ENCODE data around the gene ADAM22. TPM values are rescaled to one million over a fixed set of nuclear protein-coding genes. Genes with fewer than 3 reads are reported as not detected.

The ADAM22 gene
- total RNA-seq, 1 experiment from 2014 or later, result 14.0 TPM

GRCh38 chr7:87959336-87959735, 25.3 kb downstream of the ADAM22 start:
- Histone ChIP-seq H3K4me2 (no peak overlapping the region), H3K4me3 (no peak overlapping the region), H3K27ac (no peak overlapping the region), H3K79me2 (ENCODE audit: low read depth) (no peaks in the 10 kb centered on the region), H3K9me3 (ENCODE audit: insufficient read depth, low read depth) (no peaks in the 10 kb centered on the region), H3K4me1 (replicated peaks; ENCODE audit: insufficient read depth) (no peaks in the 10 kb centered on the region), H3K36me3 (ENCODE audit: low read depth) (no peaks in the 10 kb centered on the region), H4K20me1 (ENCODE audit: insufficient read depth) (no peaks in the 10 kb centered on the region), H3K27me3 (ENCODE audit: insufficient read depth, low read depth) (no peaks in the 10 kb centered on the region), H2AFZ (no peak overlapping the region), H3F3A (ENCODE audit: insufficient read depth, low read depth) (no peaks in the 10 kb centered on the region), H3K9me2 (ENCODE audit: insufficient read depth) (no peaks in the 10 kb centered on the region)
- BruUV-seq (replicated peaks), result no TSS peak
- TF ChIP-seq CTCF (conservative IDR thresholded peaks at IDR 0.05) (no peak), EZH2 (IDR thresholded peaks at IDR 0.05; ENCODE audit: low read depth) (no peak)
- DNase-seq, result no peak
- ChIA-PET POLR2A (ENCODE audit: unreplicated experiment) (interaction anchor here (0.7 kb wide), 1 partner anchor 38 kb away, joined by 5 read pairs; no protein-coding TSS in a partner anchor), CTCF (no interaction called here)
- intact Hi-C loops (cut with micrococcal nuclease; ENCODE audit: unreplicated experiment), result no loop called here

DNA sequence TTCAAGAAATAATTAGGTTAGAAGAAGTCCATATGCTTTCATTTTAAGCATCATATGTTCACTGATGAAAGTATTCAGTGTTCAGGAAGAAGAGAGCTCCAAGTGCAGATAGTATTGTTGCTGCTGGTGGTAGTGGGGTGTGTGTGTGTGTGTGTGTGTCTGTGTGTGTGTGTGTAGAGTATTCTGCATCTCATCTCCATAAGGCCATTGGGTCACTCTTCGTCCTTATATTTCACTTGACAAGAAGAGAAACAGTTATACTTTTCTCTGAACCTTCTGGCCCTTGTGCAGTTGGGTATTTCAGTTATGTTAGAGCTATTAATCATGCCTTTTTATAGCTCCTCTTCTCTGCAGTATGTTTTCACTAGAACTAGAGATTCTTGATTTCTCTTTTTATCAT, 26.2 kb downstream of the ADAM22 start:
- intact Hi-C loops (cut with micrococcal nuclease; ENCODE audit: unreplicated experiment), result no loop called here
- no peaks in the 10 kb centered on the region for H3K4me1 ChIP-seq (replicated peaks; ENCODE audit: insufficient read depth)
- no peaks in the 10 kb centered on the region for H3F3A ChIP-seq (ENCODE audit: insufficient read depth, low read depth)
- H3K9me2 ChIP-seq (ENCODE audit: insufficient read depth), result no peaks in the 10 kb centered on the region; the same call in 1 of the 2 replicates
- no peaks in the 10 kb centered on the region for H3K9me3 ChIP-seq (ENCODE audit: insufficient read depth, low read depth)
- POLR2A ChIA-PET (ENCODE audit: unreplicated experiment), result interaction anchor here (0.6 to 0.7 kb wide), 2 partner anchors 37 to 154 kb away, joined by 3 to 5 read pairs; no protein-coding TSS in a partner anchor
- CTCF ChIA-PET, result interaction anchor here (0.6 kb wide), 1 partner anchor 16 kb away, joined by 4 read pairs; no protein-coding TSS in a partner anchor
- no peaks in the 10 kb centered on the region for H3K36me3 ChIP-seq (ENCODE audit: low read depth)
- no peak overlapping the region for H3K4me2 ChIP-seq
- TF ChIP-seq CTCF (conservative IDR thresholded peaks at IDR 0.05) (no peak), EZH2 (IDR thresholded peaks at IDR 0.05; ENCODE audit: low read depth) (no peak)
- no peaks in the 10 kb centered on the region for H4K20me1 ChIP-seq (ENCODE audit: insufficient read depth)
- no peaks in the 10 kb centered on the region for H3K27me3 ChIP-seq (ENCODE audit: insufficient read depth, low read depth)
- BruUV-seq (replicated peaks), result no TSS peak
- no peak overlapping the region for H2AFZ ChIP-seq
- no peak for DNase-seq
- no peak overlapping the region for H3K4me3 ChIP-seq
- H3K27ac ChIP-seq, result no peak overlapping the region
- H3K79me2 ChIP-seq (ENCODE audit: low read depth), result no peaks in the 10 kb centered on the region

GRCh38 chr7:87961754-87962153, 27.7 kb downstream of the ADAM22 start:
- H3K9me3 ChIP-seq (ENCODE audit: insufficient read depth, low read depth), result no peaks in the 10 kb centered on the region
- no peak overlapping the region for H3K4me2 ChIP-seq
- H3K27me3 ChIP-seq (ENCODE audit: insufficient read depth, low read depth), result no peaks in the 10 kb centered on the region
- no peaks in the 10 kb centered on the region for H4K20me1 ChIP-seq (ENCODE audit: insufficient read depth)
- H3K27ac ChIP-seq, result no peak overlapping the region
- H3K36me3 ChIP-seq (ENCODE audit: low read depth), result no peaks in the 10 kb centered on the region
- no peak overlapping the region for H3K4me3 ChIP-seq
- BruUV-seq (replicated peaks), result no TSS peak
- intact Hi-C loops (cut with micrococcal nuclease; ENCODE audit: unreplicated experiment), result no loop called here
- no peak for DNase-seq
- TF ChIP-seq EZH2 (IDR thresholded peaks at IDR 0.05; ENCODE audit: low read depth) (no peak), CTCF (conservative IDR thresholded peaks at IDR 0.05) (no peak)
- no peaks in the 10 kb centered on the region for H3K4me1 ChIP-seq (replicated peaks; ENCODE audit: insufficient read depth)
- H2AFZ ChIP-seq, result no peak overlapping the region
- H3F3A ChIP-seq (ENCODE audit: insufficient read depth, low read depth), result no peaks in the 10 kb centered on the region
- ChIA-PET POLR2A (ENCODE audit: unreplicated experiment) (no interaction called here), CTCF (no interaction called here)
- H3K79me2 ChIP-seq (ENCODE audit: low read depth), result no peaks in the 10 kb centered on the region
- H3K9me2 ChIP-seq (ENCODE audit: insufficient read depth), result no peaks in the 10 kb centered on the region; the same call in 1 of the 2 replicates
